ENCODE data around the gene TBCD. TPM values are rescaled to one million over a fixed set of nuclear protein-coding genes. Genes with fewer than 3 reads are reported as not detected.

TBCD gene
- total RNA-seq, 2 experiments from 2014 or later, result 77.8 to 85.8 TPM

DNA sequence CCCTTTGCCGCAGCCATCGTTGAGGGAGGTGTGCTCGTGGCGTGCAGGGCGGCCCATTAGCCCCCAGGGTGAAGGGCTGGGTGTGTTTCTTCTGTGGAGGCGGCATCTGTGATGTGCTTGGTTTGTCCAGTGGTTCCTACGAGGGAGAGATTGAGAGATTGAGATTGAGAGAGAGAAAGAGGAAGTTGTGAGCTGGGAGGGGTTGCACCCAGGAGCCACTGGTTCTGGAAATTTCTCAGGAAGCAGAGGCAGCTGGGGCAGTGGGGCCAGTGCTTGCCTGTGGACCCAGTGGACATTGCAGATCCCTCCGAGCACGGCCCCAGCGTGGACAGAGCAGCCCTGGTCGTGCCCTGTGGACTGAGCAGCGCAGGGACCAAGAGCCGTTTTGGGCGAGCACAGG, 160.0 kb downstream of the TBCD start:
- intact Hi-C loops (cut with micrococcal nuclease), result loop anchor here (10.0 kb wide), 1 partner anchor 127 kb away; no protein-coding TSS in a partner anchor
- CTCF ChIA-PET, result interaction anchor here (1.3 to 1.4 kb wide), 2 partner anchors 15 to 130 kb away, joined by 4 read pairs; no protein-coding TSS in a partner anchor

DNA sequence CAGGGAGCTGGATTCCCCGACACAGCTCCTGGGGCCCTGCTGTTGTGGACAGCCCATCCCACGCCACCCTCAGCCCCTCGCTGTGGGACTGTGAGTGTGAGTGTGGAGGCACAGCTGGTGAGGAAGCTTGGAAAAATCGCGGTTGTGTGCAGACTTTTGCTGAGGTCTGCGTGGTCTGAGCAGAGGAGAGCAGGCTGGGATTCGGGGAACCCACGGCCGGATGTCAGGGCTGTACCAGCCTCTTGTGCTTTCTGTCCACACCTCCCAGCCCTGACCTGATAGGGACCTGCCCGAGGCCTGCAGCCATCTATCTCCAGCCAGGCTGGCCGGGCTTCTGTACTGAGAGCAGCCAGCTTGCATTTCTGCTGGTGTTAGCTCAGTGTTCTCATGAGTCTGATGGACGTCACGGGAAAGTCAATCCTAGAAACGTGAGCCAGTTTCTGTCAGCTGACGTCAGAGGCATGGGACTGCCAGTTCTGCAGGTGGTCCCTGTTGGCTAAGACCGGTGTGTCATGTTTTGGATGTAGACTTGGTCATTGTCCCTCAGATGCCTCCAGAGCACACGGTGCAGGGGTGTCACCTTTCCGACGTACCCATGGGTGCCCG, 160.7 kb downstream of the TBCD start:
- Mint-ChIP-seq H3K36me3 (ENCODE audit: low read depth) (peaks cover 20% of the 10 kb centered on the region), H3K27me3 (no peaks in the 10 kb centered on the region), H3K4me1 (ENCODE audit: low read depth) (peaks cover 27% of the 10 kb centered on the region), H3K27ac (no peak overlapping the region), H3K9me3 (no peaks in the 10 kb centered on the region), H3K4me3 (no peak overlapping the region)
- CTCF ChIA-PET, result interaction anchor here (1.1 to 1.4 kb wide), 3 partner anchors 14 to 132 kb away, joined by 3 to 4 read pairs (median 4); no protein-coding TSS in a partner anchor
- intact Hi-C loops (cut with micrococcal nuclease), result loop anchor here (10.0 kb wide), 1 partner anchor 128 kb away; no protein-coding TSS in a partner anchor
- ATAC-seq (no peak), DNase-seq (no peak)
- POLR2A ChIA-PET, result interaction anchor here (1.2 kb wide), 1 partner anchor 27 kb away, joined by 3 read pairs; no protein-coding TSS in a partner anchor
- TF ChIP-seq, protein P1, sequence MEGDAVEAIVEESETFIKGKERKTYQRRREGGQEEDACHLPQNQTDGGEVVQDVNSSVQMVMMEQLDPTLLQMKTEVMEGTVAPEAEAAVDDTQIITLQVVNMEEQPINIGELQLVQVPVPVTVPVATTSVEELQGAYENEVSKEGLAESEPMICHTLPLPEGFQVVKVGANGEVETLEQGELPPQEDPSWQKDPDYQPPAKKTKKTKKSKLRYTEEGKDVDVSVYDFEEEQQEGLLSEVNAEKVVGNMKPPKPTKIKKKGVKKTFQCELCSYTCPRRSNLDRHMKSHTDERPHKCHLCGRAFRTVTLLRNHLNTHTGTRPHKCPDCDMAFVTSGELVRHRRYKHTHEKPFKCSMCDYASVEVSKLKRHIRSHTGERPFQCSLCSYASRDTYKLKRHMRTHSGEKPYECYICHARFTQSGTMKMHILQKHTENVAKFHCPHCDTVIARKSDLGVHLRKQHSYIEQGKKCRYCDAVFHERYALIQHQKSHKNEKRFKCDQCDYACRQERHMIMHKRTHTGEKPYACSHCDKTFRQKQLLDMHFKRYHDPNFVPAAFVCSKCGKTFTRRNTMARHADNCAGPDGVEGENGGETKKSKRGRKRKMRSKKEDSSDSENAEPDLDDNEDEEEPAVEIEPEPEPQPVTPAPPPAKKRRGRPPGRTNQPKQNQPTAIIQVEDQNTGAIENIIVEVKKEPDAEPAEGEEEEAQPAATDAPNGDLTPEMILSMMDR (IDR thresholded peaks at IDR 0.05), result no peak

More for the DNA sequence above, 160.0 kb downstream of the TBCD start:
- TF ChIP-seq, protein P1 (IDR thresholded peaks at IDR 0.05), result no peak
- Mint-ChIP-seq H3K9me3 (no peaks in the 10 kb centered on the region), H3K27me3 (no peaks in the 10 kb centered on the region), H3K4me1 (ENCODE audit: low read depth) (peaks cover 30% of the 10 kb centered on the region), H3K36me3 (ENCODE audit: low read depth) (peaks cover 20% of the 10 kb centered on the region), H3K27ac (no peak overlapping the region), H3K4me3 (no peak overlapping the region)
- ATAC-seq (no peak), DNase-seq (no peak)
- POLR2A ChIA-PET, result interaction anchor here (1.2 kb wide), 1 partner anchor 26 kb away, joined by 3 read pairs; no protein-coding TSS in a partner anchor

DNA sequence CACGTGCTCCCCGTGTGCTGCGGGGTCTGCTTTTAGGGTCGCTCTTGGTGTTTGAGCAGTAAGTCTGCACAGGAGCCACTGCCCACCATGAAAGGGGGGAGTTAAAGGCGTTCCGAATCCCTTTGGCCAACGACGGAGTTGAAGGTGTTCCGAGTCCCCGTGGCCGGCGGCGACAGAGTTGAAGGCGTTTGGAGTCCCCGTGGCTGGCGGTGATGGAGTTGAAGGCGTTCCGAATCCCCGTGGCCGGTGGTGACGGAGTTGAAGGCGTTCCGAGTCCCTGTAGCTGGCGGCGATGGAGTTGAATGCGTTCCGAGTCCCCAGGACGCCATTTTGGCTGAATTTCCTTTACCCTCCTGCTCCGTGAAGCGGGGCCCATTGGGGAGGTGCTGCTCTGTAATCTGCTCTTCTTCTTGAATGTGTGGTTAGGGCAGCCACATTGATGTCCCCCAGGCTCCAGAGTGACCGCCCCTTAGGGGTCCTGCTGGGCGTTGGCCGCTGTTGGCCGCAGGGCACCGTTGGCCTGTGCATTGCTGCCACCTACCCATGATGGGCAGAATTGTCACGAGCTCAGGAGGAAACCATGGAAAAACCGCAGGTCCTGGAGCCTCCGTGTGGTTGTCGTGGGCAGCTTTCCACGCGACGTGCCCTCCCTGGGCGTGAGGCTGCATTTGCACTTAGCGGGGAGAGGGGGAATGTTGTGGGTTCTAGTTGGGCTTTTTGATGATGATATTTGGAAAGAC, 161.6 kb downstream of the TBCD start:
- Mint-ChIP-seq H3K36me3 (ENCODE audit: low read depth) (peaks cover 16% of the 10 kb centered on the region), H3K9me3 (no peaks in the 10 kb centered on the region), H3K4me3 (no peak overlapping the region), H3K27me3 (no peaks in the 10 kb centered on the region), H3K4me1 (ENCODE audit: low read depth) (peaks cover 23% of the 10 kb centered on the region), H3K27ac (no peak overlapping the region)
- intact Hi-C loops (cut with micrococcal nuclease), result loop anchor here (10.0 kb wide), 1 partner anchor 129 kb away; no protein-coding TSS in a partner anchor
- no peak for ATAC-seq
- TF ChIP-seq, protein P1 (IDR thresholded peaks at IDR 0.05), result no peak
- ChIA-PET POLR2A (no interaction called here), CTCF (interaction anchor here (1.1 kb wide), 2 partner anchors 67 to 133 kb away, joined by 3 read pairs; no protein-coding TSS in a partner anchor)
- no peak for DNase-seq

DNA sequence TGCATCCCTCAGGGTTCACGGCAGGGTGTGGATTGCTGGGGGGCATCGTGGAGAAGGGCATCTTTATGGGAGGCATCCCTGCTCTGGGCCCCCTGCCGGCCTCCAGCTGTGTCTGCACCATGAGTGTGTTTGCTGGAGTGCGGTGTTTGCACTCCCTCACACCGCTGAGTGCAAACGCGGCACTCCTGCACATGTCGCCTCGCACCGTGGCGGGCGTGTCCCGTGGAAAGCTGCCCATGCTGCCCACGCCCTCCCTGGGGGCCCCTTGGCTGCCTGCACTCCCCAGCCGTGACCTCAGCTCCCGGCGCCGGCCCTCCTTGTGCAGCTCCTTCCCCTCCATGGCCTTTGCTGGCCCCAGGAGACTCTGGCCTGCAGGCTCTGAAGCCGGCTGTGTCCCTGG, 162.5 kb downstream of the TBCD start:
- H3K27ac Mint-ChIP-seq, result no peak overlapping the region
- no peaks in the 10 kb centered on the region for H3K27me3 Mint-ChIP-seq
- no peak overlapping the region for H3K4me3 Mint-ChIP-seq
- no peak for ATAC-seq
- H3K9me3 Mint-ChIP-seq, result no peaks in the 10 kb centered on the region
- H3K36me3 Mint-ChIP-seq (ENCODE audit: low read depth), result peaks cover 13% of the 10 kb centered on the region
- ChIA-PET POLR2A (no interaction called here), CTCF (interaction anchor here (0.9 to 1.2 kb wide), 3 partner anchors 29 to 66 kb away, joined by 3 to 4 read pairs (median 3); no protein-coding TSS in a partner anchor)
- peaks cover 17% of the 10 kb centered on the region for H3K4me1 Mint-ChIP-seq (ENCODE audit: low read depth)
- intact Hi-C loops (cut with micrococcal nuclease), result loop anchor here (10.0 kb wide), 1 partner anchor 130 kb away; no protein-coding TSS in a partner anchor
- no peak for DNase-seq
- TF ChIP-seq, protein P1 (IDR thresholded peaks at IDR 0.05), result no peak

Data from activated CD8-positive, alpha-beta T cell treated with anti-CD3 and anti-CD28 coated beads for 36 hours (primary cell).